Heart left ventricle (tissue), 16 donors: ENCODE measurements around the gene RABEP1. TPM values are rescaled to one million over a fixed set of nuclear protein-coding genes. Genes with fewer than 3 reads are reported as not detected.

Experiments used
- ATAC-seq, 4 donors: fragments of 200-7000 bp; cut with Tn5 transposase; one replicate each; pipeline ENCODE4 v1.9.1; 2020 to 2022; ENCODE audit warnings: moderate library complexity in 4 of 4, mild to moderate bottlenecking in 3 of 4, moderate number of reproducible peaks in 1 of 4
- DNase-seq, 5 donors: peaks; one replicate each; pipeline ENCODE4 v3.0.0-alpha.2; 2020
- H3K27ac ChIP-seq, 12 donors: fragments of 200-600 bp; sonication (generic) in 4 of 12; one replicate each; pipeline versions ENCODE4 v1.5.0 to v1.8.0; 2016 to 2022; ENCODE audit warnings: mild to moderate bottlenecking in 2 of 12
- H3K27me3 ChIP-seq, 9 donors: fragments of 200-600 bp; sonication (generic) in 2 of 9; one replicate each; pipeline versions ENCODE4 v1.5.1 to v1.8.0; 2016 to 2022; ENCODE audit warnings: mild to moderate bottlenecking in 3 of 9
- H3K36me3 ChIP-seq, 9 donors: fragments of 200-600 bp; sonication (generic) in 2 of 9; one replicate each; pipeline versions ENCODE4 v1.5.0 to v1.8.0; 2018 to 2022; ENCODE audit warnings: mild to moderate bottlenecking in 2 of 9
- H3K4me1 ChIP-seq, 12 donors: fragments of 200-600 bp; sonication (generic) in 4 of 12; one replicate each; pipeline versions ENCODE4 v1.5.0 to v1.8.0; 2016 to 2022; ENCODE audit warnings: mild to moderate bottlenecking in 3 of 12
- H3K4me3 ChIP-seq, 12 donors: fragments of 200-600 bp; sonication (generic) in 4 of 12; one replicate each; pipeline versions ENCODE4 v1.5.0 to v1.8.0; 2017 to 2022; ENCODE audit warnings: mild to moderate bottlenecking in 9 of 12, moderate library complexity in 4 of 12
- H3K9me3 ChIP-seq, 12 donors: fragments of 200-600 bp; sonication (generic) in 4 of 12; one replicate each; pipeline versions ENCODE4 v1.5.0 to v1.8.0; 2016 to 2022; ENCODE audit warnings: mild to moderate bottlenecking in 1 of 12
- CTCF ChIP-seq, 12 donors: fragments of 200-600 bp; sonication (generic) in 4 of 12; IDR thresholded peaks; one replicate each; pipeline versions ENCODE4 v1.5.0 to v1.8.0; 2018 to 2022; ENCODE audit warnings: antibody characterized with exemption in 12 of 12, mild to moderate bottlenecking in 5 of 12
- POLR2A ChIP-seq, 2 donors: fragments of 450-650 bp; IDR thresholded peaks; one replicate each; pipeline ENCODE4 v1.6.1; 2017; ENCODE audit warnings: antibody characterized with exemption in 2 of 2, mild to moderate bottlenecking in 2 of 2, moderate library complexity in 2 of 2
- WGBS, 4 donors: extraction: QIAGEN DNeasy Blood & Tissue Kit in 2 of 4; methylation state at CpG; one replicate each; pipeline versions ENCODE4 v1.1.5 to v1.1.7; 2013 to 2018; 5-methylcytosine and 5-hydroxymethylcytosine counted together
- intact Hi-C, 10 donors: fragments of 100-400 bp; cut with DNase I; formaldehyde crosslinking; loops; one replicate each; pipeline versions ENCODE4 v1.11.1 to v1.14.2; 2022
- polyA plus RNA-seq, 2 donors: library from polyadenylated mRNA; stranded (reverse); fragments of 200-250 nt; gene quantifications; one replicate each; pipeline ENCODE4 v1.2.3, GENCODE V29; 2013
- total RNA-seq, 9 donors: library from RNA; depleted of rRNA in 2 of 9; stranded (reverse); fragments of >200 nt in 2 of 9; fragmentation: NEBNext Ultra II Directional in 3 of 9; extraction: Animal tissue kit (Norgen Biotek cat#: 25700) in 3 of 9; gene quantifications; one replicate each; pipeline versions ENCODE4 v1.1.0 to v1.2.4, GENCODE V29; 2016 to 2023
- donor health status: ischemic (EF 13 %, LVEDD 7.1; RV severe dilation, severe dysfunction).
- donor health status: healthy with polysubstance abuse.
- donor health status: DM: no; HTN: yes; CAD: no.
- donor health status: DM: no; HTN: no; CAD: no.
- donor health status: ischemic (EF 25% LVEDD 6.9; RV normal size, moderate dysfunction).
- donor health status: ischemic (EF 25% LVEDD 5.7; RV mildly dilated, moderate dysfunction).
- donor health status: healthy.
- donor health status: DM: yes; HTN: yes; CAD: no.
- donor health status: ischemic (EF 35%, LVEDD 5.7; RV mildly dilated, moderate dysfunction).
- donor health status: nonischemic (EF 11% LVEDD 7.7; RV severe dilation, severe dysfunction).
- donor health status: DM: yes; HTN: yes; CAD: no.
- donor health status: PGD.
- donor health status: ischemic (EF 29% LVEDD 5.4; RV normal size, mild dysfunction).
- donor health status: nonischemic (EF 23%, LVEDD 6.1; RV moderate dilation, normal function).

RABEP1 gene
- total and polyA plus RNA-seq, 11 donors, result 23.5 to 70.4 (median 52.0) TPM

- H3K9me3 ChIP-seq, result no peaks in the 10 kb centered on the region
- no peaks in the 10 kb centered on the region for H3K27me3 ChIP-seq
- intact Hi-C loops, result no loop called here
- H3K36me3 ChIP-seq, result peaks cover 0 to 48% (median 39%) of the 10 kb centered on the region in 9 donors
- no peak overlapping the region for H3K4me3 ChIP-seq
- no peak overlapping the region for H3K27ac ChIP-seq
- ATAC-seq (no peak), DNase-seq (no peak)
- TF ChIP-seq CTCF (IDR thresholded peaks at IDR 0.05), result no peak
- no peak for TF ChIP-seq POLR2A (IDR thresholded peaks at IDR 0.05)
- no peaks in the 10 kb centered on the region for H3K4me1 ChIP-seq
- 89 to 98% (median 92%) methylated on average over 2 of the region's 2 CpGs for WGBS, 4 donors
Observed at GRCh38 chr17:5330981-5331380, 48.9 kb downstream of the RABEP1 start.

- TF ChIP-seq CTCF (IDR thresholded peaks at IDR 0.05) (no peak), POLR2A (IDR thresholded peaks at IDR 0.05) (no peak)
- intact Hi-C loops, result no loop called here
- H3K4me1 ChIP-seq, result no peaks in the 10 kb centered on the region
- DNase-seq, result no peak
- H3K36me3 ChIP-seq, result peaks cover 0 to 51% (median 44%) of the 10 kb centered on the region in 9 donors
- no peak for ATAC-seq
- no peak overlapping the region for H3K27ac ChIP-seq
- H3K9me3 ChIP-seq, result no peaks in the 10 kb centered on the region
- H3K27me3 ChIP-seq, result no peaks in the 10 kb centered on the region
- WGBS, 4 donors, result 93 to 96% (median 94%) methylated on average over 4 of the region's 4 CpGs
- no peak overlapping the region for H3K4me3 ChIP-seq
Observed at GRCh38 chr17:5331506-5331905, 49.4 kb downstream of the RABEP1 start.

- WGBS, 4 donors, result 96 to 98% (median 97%) methylated on average over 9 of the region's 9 CpGs
- peaks cover 0 to 92% (median 68%) of the 10 kb centered on the region in 9 donors for H3K36me3 ChIP-seq
- no peaks in the 10 kb centered on the region for H3K27me3 ChIP-seq
- no peak overlapping the region for H3K4me3 ChIP-seq
- H3K9me3 ChIP-seq, result no peaks in the 10 kb centered on the region
- intact Hi-C loops, result no loop called here
- H3K27ac ChIP-seq, result no peak overlapping the region
- no peaks in the 10 kb centered on the region for H3K4me1 ChIP-seq
- DNase-seq (no peak), ATAC-seq (no peak)
- TF ChIP-seq CTCF (IDR thresholded peaks at IDR 0.05), result no peak
- no peak for TF ChIP-seq POLR2A (IDR thresholded peaks at IDR 0.05)
Observed at GRCh38 chr17:5344914-5345313, 62.8 kb downstream of the RABEP1 start.

- intact Hi-C loops, result no loop called here
- no peaks in the 10 kb centered on the region for H3K9me3 ChIP-seq
- ATAC-seq, result no peak
- no peak overlapping the region for H3K27ac ChIP-seq
- no peaks in the 10 kb centered on the region for H3K27me3 ChIP-seq
- WGBS, 4 donors, result 92 to 96% (median 94%) methylated on average over 4 of the region's 4 CpGs
- peaks cover 0 to 21% (median 0%) of the 10 kb centered on the region in 12 donors for H3K4me1 ChIP-seq
- peaks cover 0 to 100% (median 94%) of the 10 kb centered on the region in 9 donors for H3K36me3 ChIP-seq
- TF ChIP-seq POLR2A (IDR thresholded peaks at IDR 0.05) (no peak), CTCF (IDR thresholded peaks at IDR 0.05) (no peak)
- no peak overlapping the region for H3K4me3 ChIP-seq
- no peak for DNase-seq
Observed at GRCh38 chr17:5352681-5353289, 70.7 kb downstream of the RABEP1 start.
